ENCODE data around the gene RAVER1.

Gene RAVER1

DNA sequence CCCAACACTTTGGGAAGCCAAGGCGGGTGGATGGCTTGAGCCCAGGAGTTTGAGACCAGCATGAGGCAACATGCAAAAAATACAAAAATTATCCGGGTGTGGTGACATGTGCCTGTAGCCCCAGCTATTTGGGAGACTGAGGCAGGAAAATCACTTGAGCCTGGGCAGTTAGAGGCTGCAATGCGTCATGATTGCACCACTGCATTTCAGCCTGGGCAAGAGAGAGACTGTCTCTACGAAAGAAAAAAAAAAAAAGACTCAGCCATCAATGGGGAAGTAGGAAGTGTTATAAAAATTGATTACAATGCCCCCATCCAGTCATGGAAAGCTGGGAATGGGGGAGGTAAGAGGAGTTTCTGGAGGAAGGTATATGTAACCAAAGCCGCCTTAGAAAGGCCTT lies 41.6 kb upstream of the RAVER1 start:
- no peak for TF ChIP-seq REST (IDR thresholded peaks at IDR 0.05; ENCODE audit: insufficient read depth in 1 of 2, low read depth in 2 of 2, low read length in 2 of 2)
- no peak for TF ChIP-seq SIN3A (IDR thresholded peaks at IDR 0.05; ENCODE audit: borderline replicate concordance, insufficient read depth, low read length)
- no peak for TF ChIP-seq POLR2AphosphoS5 (IDR thresholded peaks at IDR 0.05; ENCODE audit: low read depth, low read length)
- TF ChIP-seq TAF1 (IDR thresholded peaks at IDR 0.05; ENCODE audit: borderline replicate concordance, insufficient read depth, low read length): no peak
- TF ChIP-seq FOXP2 (optimal IDR thresholded peaks at IDR 0.05; ENCODE audit: borderline replicate concordance, extremely low read depth, extremely low read length, insufficient read depth): no peak

DNA sequence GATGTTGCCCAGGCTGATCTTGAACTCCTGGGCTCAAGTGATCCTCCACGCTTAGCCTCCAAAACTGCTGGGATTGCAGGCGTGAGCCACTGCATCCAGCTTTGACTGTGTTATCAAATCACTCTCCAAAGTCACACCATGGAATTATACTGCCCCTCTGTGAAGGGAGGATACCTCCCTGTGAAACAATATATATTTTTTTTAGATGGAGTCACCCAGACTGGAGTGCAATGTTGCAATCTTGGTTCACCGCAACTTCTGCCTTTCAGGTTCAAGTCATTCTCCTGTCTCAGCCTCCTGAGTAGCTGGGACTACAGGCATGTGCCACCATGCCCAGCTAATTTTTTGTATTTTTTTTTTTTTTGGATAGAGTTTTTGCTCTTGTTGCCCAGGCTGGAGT lies 39.4 kb upstream of the RAVER1 start:
- TF ChIP-seq SIN3A (IDR thresholded peaks at IDR 0.05; ENCODE audit: borderline replicate concordance, insufficient read depth, low read length) (no peak), REST (IDR thresholded peaks at IDR 0.05; ENCODE audit: insufficient read depth in 1 of 2, low read depth in 2 of 2, low read length in 2 of 2) (no peak), FOXP2 (optimal IDR thresholded peaks at IDR 0.05; ENCODE audit: borderline replicate concordance, extremely low read depth, extremely low read length, insufficient read depth) (no peak), POLR2AphosphoS5 (IDR thresholded peaks at IDR 0.05; ENCODE audit: low read depth, low read length) (no peak), TAF1 (IDR thresholded peaks at IDR 0.05; ENCODE audit: borderline replicate concordance, insufficient read depth, low read length) (no peak)

DNA sequence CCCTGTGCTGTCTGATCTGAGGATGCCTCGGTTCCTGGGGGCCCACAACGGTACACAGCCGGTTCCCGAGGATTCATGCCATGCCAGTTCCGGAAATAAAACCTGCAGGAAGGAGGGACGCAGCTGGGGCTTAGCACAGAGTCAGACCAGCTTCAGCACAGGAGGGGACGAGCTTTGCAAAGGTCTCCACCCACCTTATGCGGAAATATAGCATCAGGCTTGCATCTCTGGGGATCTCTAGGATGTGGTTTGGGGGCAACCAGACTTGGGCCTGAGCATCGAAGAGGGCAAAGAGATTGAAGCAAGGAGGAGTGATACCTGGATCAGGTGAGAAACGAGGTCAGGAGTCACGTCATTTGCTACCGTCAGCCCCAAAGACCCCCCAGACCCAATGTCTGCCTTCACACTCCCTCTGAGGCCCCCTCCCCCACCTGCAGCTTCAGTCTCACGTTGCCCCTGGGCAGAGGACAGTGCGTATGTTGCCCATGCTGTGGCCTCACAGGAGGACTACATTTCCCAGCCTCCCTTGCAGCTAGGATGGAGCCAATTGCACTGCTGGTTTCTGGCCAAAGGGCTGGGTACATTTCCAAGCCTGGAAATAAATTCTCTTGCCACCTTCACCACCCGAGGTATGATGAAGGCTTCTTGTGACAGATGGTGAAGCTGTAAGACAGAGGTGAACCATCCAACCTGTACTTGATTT lies 34.9 kb upstream of the RAVER1 start:
- TF ChIP-seq POLR2AphosphoS5 (IDR thresholded peaks at IDR 0.05; ENCODE audit: low read depth, low read length) (no peak), SIN3A (IDR thresholded peaks at IDR 0.05; ENCODE audit: borderline replicate concordance, insufficient read depth, low read length) (no peak), TAF1 (IDR thresholded peaks at IDR 0.05; ENCODE audit: borderline replicate concordance, insufficient read depth, low read length) (no peak), FOXP2 (optimal IDR thresholded peaks at IDR 0.05; ENCODE audit: borderline replicate concordance, extremely low read depth, extremely low read length, insufficient read depth) (no peak), REST (IDR thresholded peaks at IDR 0.05; ENCODE audit: insufficient read depth in 1 of 2, low read depth in 2 of 2, low read length in 2 of 2) (no peak)

DNA sequence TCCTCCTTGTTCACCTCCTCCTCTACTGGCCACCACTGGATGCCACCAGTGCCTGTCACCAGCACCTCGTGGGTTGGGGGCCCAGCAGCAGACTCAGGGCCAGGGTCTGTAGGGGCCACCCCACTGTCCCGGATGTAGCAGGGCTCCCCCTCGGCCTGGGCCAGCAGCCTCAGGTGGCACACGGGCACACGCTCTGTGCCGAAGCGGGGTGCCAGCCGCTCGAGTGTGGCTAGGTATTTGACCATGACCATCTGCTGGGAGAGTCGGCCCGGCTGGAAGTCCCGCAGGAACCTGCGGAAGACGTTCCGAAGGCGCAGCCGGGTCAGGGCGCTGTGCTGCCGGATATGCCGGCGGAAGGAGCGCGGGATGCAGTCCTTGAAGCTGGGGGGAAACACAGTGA lies 32.2 kb upstream of the RAVER1 start:
- TF ChIP-seq REST (IDR thresholded peaks at IDR 0.05; ENCODE audit: insufficient read depth in 1 of 2, low read depth in 2 of 2, low read length in 2 of 2): no peak
- TF ChIP-seq TAF1 (IDR thresholded peaks at IDR 0.05; ENCODE audit: borderline replicate concordance, insufficient read depth, low read length): no peak
- no peak for TF ChIP-seq FOXP2 (optimal IDR thresholded peaks at IDR 0.05; ENCODE audit: borderline replicate concordance, extremely low read depth, extremely low read length, insufficient read depth)
- TF ChIP-seq SIN3A (IDR thresholded peaks at IDR 0.05; ENCODE audit: borderline replicate concordance, insufficient read depth, low read length): no peak
- no peak for TF ChIP-seq POLR2AphosphoS5 (IDR thresholded peaks at IDR 0.05; ENCODE audit: low read depth, low read length)
